HCT116 (cell line): ENCODE measurements around the gene ERI2. TPM values are rescaled to one million over a fixed set of nuclear protein-coding genes. Genes with fewer than 3 reads are reported as not detected.

ENCODE experiments used
- ATAC-seq: fragments of 200-7000 bp; cut with Tn5 transposase; 2 replicates; pipeline ENCODE4 v1.9.1; 2020; ENCODE audit warnings: mild to moderate bottlenecking, moderate library complexity
- BruUV-seq: library from RNA; stranded (reverse); fragments of 400-500 nt; replicated peaks from 2 replicates; lab custom pipeline; 2021; lab: Mats Ljungman, UMichigan
- CTCF ChIA-PET: fragments of 300-600 bp; sonication (Branson Sonifier 250); formaldehyde crosslinking; loops from one replicate; lab custom pipeline; 2021; ENCODE audit warnings: antibody characterized with exemption; lab: Charles Lee
- POLR2A ChIA-PET: fragments of 300-600, 350-600 bp; sonication (Branson Sonifier 250); formaldehyde crosslinking; loops from one replicate; lab custom pipeline; 2021; ENCODE audit warnings: antibody characterized with exemption; lab: Charles Lee
- RAD21 ChIA-PET, 2 experiments: fragments of 300-600 bp; sonication (Branson Sonifier 250); formaldehyde crosslinking; loops; one replicate each; lab custom pipeline; 2023; ENCODE audit warnings: low total read pairs in 2 of 2; ENCODE audit not compliant: uncharacterized antibody in 2 of 2, unreplicated experiment in 2 of 2, low non-redundant PET in 1 of 2; lab: Charles Lee
- DNase-seq: peaks from one replicate; pipeline ENCODE4 v3.0.0-alpha.2; 2010; ENCODE audit warnings: low read depth, low spot score
- H2AFZ ChIP-seq: fragments of 200-600 bp; shearing (Covaris generic), sonication (generic); 2 replicates; pipeline ENCODE4 v1.6.1; 2017; ENCODE audit warnings: low read depth, mixed run types, mixed read lengths, antibody characterized with exemption, low read length; ENCODE audit not compliant: poor library complexity, severe bottlenecking
- H3K27ac ChIP-seq: 2 replicates; pipeline ENCODE4 v1.5.1; 2012; ENCODE audit warnings: low read depth, low read length
- H3K27me3 ChIP-seq: fragments of 200-600 bp; sonication (generic); 2 replicates; pipeline ENCODE4 v1.6.1; 2016; ENCODE audit warnings: mixed run types, low read length, mixed read lengths; ENCODE audit not compliant: insufficient read depth
- H3K36me3 ChIP-seq, 2 experiments: fragments of 200-500 bp in 1 of 2; fragments of 200-600 bp in 1 of 2; sonication (Bioruptor generic) in 1 of 2; sonication (generic) in 1 of 2; 2 replicates each; pipeline versions ENCODE4 v1.5.1 to v1.6.1; 2014 to 2016; ENCODE audit warnings: low read length in 2 of 2, inconsistent platforms in 1 of 2, mixed read lengths in 1 of 2, mixed run types in 1 of 2; ENCODE audit not compliant: insufficient read depth in 2 of 2, control insufficient read depth in 1 of 2
- H3K4me1 ChIP-seq, 2 experiments: fragments of 200-600 bp in 1 of 2; sonication (generic) in 1 of 2; 2 replicates each; pipeline versions ENCODE4 v1.5.1 to v1.6.1; 2012 to 2017; ENCODE audit warnings: low read length in 2 of 2, inconsistent platforms in 1 of 2, mild to moderate bottlenecking in 1 of 2, mixed read lengths in 1 of 2, mixed run types in 1 of 2, moderate library complexity in 1 of 2; ENCODE audit not compliant: insufficient read depth in 2 of 2, control insufficient read depth in 1 of 2
- H3K4me2 ChIP-seq: fragments of 200-600 bp; sonication (generic); 2 replicates; pipeline ENCODE4 v1.6.1; 2017; ENCODE audit warnings: mixed run types, low read length, mixed read lengths
- H3K4me3 ChIP-seq, 2 experiments: fragments of 200-600 bp in 1 of 2; sonication (generic) in 1 of 2; replicated peaks in 1 of 2; 2 replicates each; pipeline ENCODE4 v1.5.1; 2011 to 2016; ENCODE audit warnings: low read length in 2 of 2, control low read depth in 1 of 2, low read depth in 1 of 2, mild to moderate bottlenecking in 1 of 2, mixed read lengths in 1 of 2, mixed run types in 1 of 2
- H3K79me2 ChIP-seq: fragments of 200-600 bp; sonication (generic); 2 replicates; pipeline ENCODE4 v1.6.1; 2017; ENCODE audit warnings: mild to moderate bottlenecking, mixed run types, low read length, moderate library complexity, mixed read lengths; ENCODE audit not compliant: insufficient read depth
- H3K9ac ChIP-seq: fragments of 200-600 bp; sonication (generic); 2 replicates; pipeline ENCODE4 v1.6.1; 2016; ENCODE audit warnings: low read length, mixed read lengths
- H3K9me2 ChIP-seq: fragments of 200-600 bp; sonication (generic), shearing (Covaris generic); 2 replicates; pipeline ENCODE4 v1.6.1; 2017; ENCODE audit warnings: mixed run types, mild to moderate bottlenecking, moderate library complexity; ENCODE audit not compliant: insufficient read depth
- H3K9me3 ChIP-seq, 2 experiments: fragments of 200-500 bp in 1 of 2; fragments of 200-600 bp in 1 of 2; sonication (Bioruptor generic) in 1 of 2; sonication (generic) in 1 of 2; 2 replicates each; pipeline ENCODE4 v1.6.1; 2014 to 2017; ENCODE audit warnings: low read length in 2 of 2, mixed read lengths in 2 of 2, inconsistent platforms in 1 of 2, low read depth in 1 of 2, mild to moderate bottlenecking in 1 of 2, mixed run types in 1 of 2, moderate library complexity in 1 of 2; ENCODE audit not compliant: control insufficient read depth in 1 of 2, insufficient read depth in 1 of 2
- H4K20me1 ChIP-seq: fragments of 200-600 bp; sonication (generic), shearing (Covaris generic); 2 replicates; pipeline ENCODE4 v1.6.1; 2017; ENCODE audit warnings: mixed run types, mild to moderate bottlenecking, moderate library complexity; ENCODE audit not compliant: insufficient read depth
- CBX3 ChIP-seq: IDR thresholded peaks from 2 replicates; pipeline ENCODE4 v1.6.1; 2012; ENCODE audit warnings: low read depth
- CEBPB ChIP-seq: IDR thresholded peaks from 2 replicates; pipeline ENCODE4 v1.6.1; 2012; ENCODE audit warnings: low read depth
- EGR1 ChIP-seq: IDR thresholded peaks from 2 replicates; pipeline ENCODE4 v1.6.1; 2012; ENCODE audit warnings: low read depth
- EZH2 ChIP-seq: fragments of 200-600 bp; sonication (generic); IDR thresholded peaks from 2 replicates; pipeline ENCODE4 v1.6.1; 2017; ENCODE audit warnings: antibody characterized with exemption, mixed run types
- EZH2phosphoT487 ChIP-seq: fragments of 200-600 bp; IDR thresholded peaks from 2 replicates; pipeline ENCODE4 v1.6.1; 2018; ENCODE audit warnings: antibody characterized with exemption, borderline replicate concordance
- FOSL1 ChIP-seq: IDR thresholded peaks from 2 replicates; pipeline ENCODE4 v1.6.1; 2012; ENCODE audit warnings: low read depth
- JUND ChIP-seq: IDR thresholded peaks from 2 replicates; pipeline ENCODE4 v1.6.1; 2012
- RAD21 ChIP-seq: IDR thresholded peaks from 2 replicates; pipeline ENCODE4 v1.6.1; 2012; ENCODE audit warnings: low read depth, mild to moderate bottlenecking
- REST ChIP-seq: IDR thresholded peaks from 2 replicates; pipeline ENCODE4 v1.6.1; 2012; ENCODE audit warnings: low read depth
- SIN3A ChIP-seq: IDR thresholded peaks from 2 replicates; pipeline ENCODE4 v1.6.1; 2012; ENCODE audit warnings: low read depth
- SP1 ChIP-seq: IDR thresholded peaks from 2 replicates; pipeline ENCODE4 v1.6.1; 2012; ENCODE audit warnings: low read depth
- TCF7L2 ChIP-seq: IDR thresholded peaks from 2 replicates; pipeline ENCODE4 v1.7.0; 2011; ENCODE audit warnings: borderline replicate concordance, inconsistent platforms; ENCODE audit not compliant: insufficient read depth, insufficient read length; ENCODE audit errors: extremely low read depth
- YY1 ChIP-seq: IDR thresholded peaks from 2 replicates; pipeline ENCODE4 v1.6.1; 2011; ENCODE audit warnings: low read length, low read depth, moderate library complexity, mild to moderate bottlenecking; ENCODE audit not compliant: insufficient replicate concordance; ENCODE audit errors: extremely low read depth
- intact Hi-C: fragments of 100-400 bp; cut with micrococcal nuclease; formaldehyde crosslinking; loops from 2 replicates; pipeline ENCODE4 v1.10.0; 2022
- total RNA-seq: library from RNA; stranded (reverse); gene quantifications from one replicate; pipeline ENCODE4 v1.2.1, GENCODE V29; 2021; ENCODE audit not compliant: unreplicated experiment
- TF ChIP-seq, protein P1 (sequence below): IDR thresholded peaks from 2 replicates; pipeline ENCODE4 v1.6.1; 2011; ENCODE audit warnings: mild to moderate bottlenecking, low read length, moderate library complexity; ENCODE audit not compliant: insufficient replicate concordance; ENCODE audit errors: extremely low read depth
- TF ChIP-seq, protein P2 (sequence below): IDR thresholded peaks from 2 replicates; pipeline ENCODE4 v1.6.1; 2012
- TF ChIP-seq, protein P3 (sequence below): IDR thresholded peaks from 2 replicates; pipeline ENCODE4 v1.6.1; 2012
- TF ChIP-seq, protein P4 (sequence below), 3 experiments: fragments of 200-600 bp in 1 of 3; sonication (generic) in 1 of 3; IDR thresholded peaks in 2 of 3; conservative IDR thresholded peaks in 1 of 3; 2 replicates each; pipeline ENCODE4 v1.5.1; 2012 to 2017; ENCODE audit warnings: low read depth in 2 of 3, low read length in 2 of 3, antibody characterized with exemption in 1 of 3, borderline replicate concordance in 1 of 3, control low read depth in 1 of 3, mild to moderate bottlenecking in 1 of 3, mixed read lengths in 1 of 3, mixed run types in 1 of 3, moderate library complexity in 1 of 3; ENCODE audit not compliant: insufficient read depth in 1 of 3

The ERI2 gene
- total RNA-seq, 1 experiment from 2014 or later = 42.1 TPM

DNA sequence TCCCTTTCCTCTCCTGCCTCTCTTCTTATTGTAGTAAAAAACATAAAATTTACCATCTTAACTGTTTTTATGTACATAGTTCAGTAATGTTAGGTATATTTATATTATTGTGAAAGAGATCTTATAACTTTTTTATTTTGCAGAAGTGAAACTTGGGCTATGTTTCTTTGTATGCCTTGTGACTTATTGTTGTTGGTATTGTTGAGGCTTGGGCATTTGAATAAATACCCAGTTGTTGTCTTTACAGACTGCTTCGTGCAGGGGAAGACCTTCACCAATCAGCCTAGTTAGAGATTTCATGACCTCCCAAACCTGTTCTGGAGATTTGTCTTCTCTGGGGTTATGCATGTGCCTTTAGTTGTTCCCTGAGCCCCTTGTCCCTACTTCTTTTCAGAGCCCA is 32.0 kb upstream of the ERI2 start:
- Histone ChIP-seq H3K36me3 (peaks cover 2 to 16% of the 10 kb centered on the region in 2 experiments; a peak in 2 of 4 replicates), H3K9ac (no peak overlapping the region), H4K20me1 (no peaks in the 10 kb centered on the region), H3K27me3 (no peaks in the 10 kb centered on the region), H3K4me3 (no peak overlapping the region), H3K79me2 (no peaks in the 10 kb centered on the region), H3K4me2 (no peak overlapping the region), H3K9me2 (no peaks in the 10 kb centered on the region), H3K9me3 (no peaks in the 10 kb centered on the region; a peak in 1 of 4 replicates), H3K4me1 (no peaks in the 10 kb centered on the region), H3K27ac (no peak overlapping the region), H2AFZ (no peak overlapping the region)
- intact Hi-C loops = no loop called here
- DNase-seq (no peak), ATAC-seq (no peak)
- TF ChIP-seq EZH2 = no peak
- TF ChIP-seq RAD21 = no peak
- TF ChIP-seq REST = no peak
- no peak for TF ChIP-seq CBX3
- no peak for TF ChIP-seq TCF7L2
- no peak for TF ChIP-seq EZH2phosphoT487
- TF ChIP-seq, protein P1, sequence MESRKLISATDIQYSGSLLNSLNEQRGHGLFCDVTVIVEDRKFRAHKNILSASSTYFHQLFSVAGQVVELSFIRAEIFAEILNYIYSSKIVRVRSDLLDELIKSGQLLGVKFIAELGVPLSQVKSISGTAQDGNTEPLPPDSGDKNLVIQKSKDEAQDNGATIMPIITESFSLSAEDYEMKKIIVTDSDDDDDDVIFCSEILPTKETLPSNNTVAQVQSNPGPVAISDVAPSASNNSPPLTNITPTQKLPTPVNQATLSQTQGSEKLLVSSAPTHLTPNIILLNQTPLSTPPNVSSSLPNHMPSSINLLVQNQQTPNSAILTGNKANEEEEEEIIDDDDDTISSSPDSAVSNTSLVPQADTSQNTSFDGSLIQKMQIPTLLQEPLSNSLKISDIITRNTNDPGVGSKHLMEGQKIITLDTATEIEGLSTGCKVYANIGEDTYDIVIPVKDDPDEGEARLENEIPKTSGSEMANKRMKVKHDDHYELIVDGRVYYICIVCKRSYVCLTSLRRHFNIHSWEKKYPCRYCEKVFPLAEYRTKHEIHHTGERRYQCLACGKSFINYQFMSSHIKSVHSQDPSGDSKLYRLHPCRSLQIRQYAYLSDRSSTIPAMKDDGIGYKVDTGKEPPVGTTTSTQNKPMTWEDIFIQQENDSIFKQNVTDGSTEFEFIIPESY = no peak
- no peak for TF ChIP-seq SIN3A
- TF ChIP-seq, protein P2, sequence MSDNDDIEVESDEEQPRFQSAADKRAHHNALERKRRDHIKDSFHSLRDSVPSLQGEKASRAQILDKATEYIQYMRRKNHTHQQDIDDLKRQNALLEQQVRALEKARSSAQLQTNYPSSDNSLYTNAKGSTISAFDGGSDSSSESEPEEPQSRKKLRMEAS = no peak
- TF ChIP-seq, protein P3, sequence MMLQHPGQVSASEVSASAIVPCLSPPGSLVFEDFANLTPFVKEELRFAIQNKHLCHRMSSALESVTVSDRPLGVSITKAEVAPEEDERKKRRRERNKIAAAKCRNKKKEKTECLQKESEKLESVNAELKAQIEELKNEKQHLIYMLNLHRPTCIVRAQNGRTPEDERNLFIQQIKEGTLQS = no peak
- no peak for TF ChIP-seq JUND
- TF ChIP-seq EGR1 = no peak
- TF ChIP-seq FOSL1 = no peak
- no peak for TF ChIP-seq YY1
- TF ChIP-seq, protein P4, sequence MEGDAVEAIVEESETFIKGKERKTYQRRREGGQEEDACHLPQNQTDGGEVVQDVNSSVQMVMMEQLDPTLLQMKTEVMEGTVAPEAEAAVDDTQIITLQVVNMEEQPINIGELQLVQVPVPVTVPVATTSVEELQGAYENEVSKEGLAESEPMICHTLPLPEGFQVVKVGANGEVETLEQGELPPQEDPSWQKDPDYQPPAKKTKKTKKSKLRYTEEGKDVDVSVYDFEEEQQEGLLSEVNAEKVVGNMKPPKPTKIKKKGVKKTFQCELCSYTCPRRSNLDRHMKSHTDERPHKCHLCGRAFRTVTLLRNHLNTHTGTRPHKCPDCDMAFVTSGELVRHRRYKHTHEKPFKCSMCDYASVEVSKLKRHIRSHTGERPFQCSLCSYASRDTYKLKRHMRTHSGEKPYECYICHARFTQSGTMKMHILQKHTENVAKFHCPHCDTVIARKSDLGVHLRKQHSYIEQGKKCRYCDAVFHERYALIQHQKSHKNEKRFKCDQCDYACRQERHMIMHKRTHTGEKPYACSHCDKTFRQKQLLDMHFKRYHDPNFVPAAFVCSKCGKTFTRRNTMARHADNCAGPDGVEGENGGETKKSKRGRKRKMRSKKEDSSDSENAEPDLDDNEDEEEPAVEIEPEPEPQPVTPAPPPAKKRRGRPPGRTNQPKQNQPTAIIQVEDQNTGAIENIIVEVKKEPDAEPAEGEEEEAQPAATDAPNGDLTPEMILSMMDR (IDR thresholded peaks at IDR 0.05 in 2 of 3, conservative IDR thresholded peaks at IDR 0.05 in 1 of 3; ENCODE audit: borderline replicate concordance in 1 of 3, insufficient read depth in 1 of 3, low read depth in 2 of 3, low read length in 2 of 3) = no peak
- no peak for TF ChIP-seq SP1
- TF ChIP-seq CEBPB = no peak
- BruUV-seq = no TSS peak
- CTCF ChIA-PET = no interaction called here
- POLR2A ChIA-PET = no interaction called here
- RAD21 ChIA-PET = no interaction called here
